ENCODE results near the gene STT3B. TPM values are rescaled to one million over a fixed set of nuclear protein-coding genes. Genes with fewer than 3 reads are reported as not detected.

Gene STT3B
- total RNA-seq, 1 donor from 2014 or later: 110 TPM

GRCh38 chr3:31673950-31674349 is 141.2 kb downstream of the STT3B start:
- H3K27me3 ChIP-seq (ENCODE audit: control insufficient read depth, insufficient read depth, low read length): no peaks in the 10 kb centered on the region
- H3K36me3 ChIP-seq (ENCODE audit: control insufficient read depth, insufficient read depth, low read length): no peaks in the 10 kb centered on the region
- H3K4me3 ChIP-seq (ENCODE audit: low read depth, low read length): no peak overlapping the region
- no peak for DNase-seq (ENCODE audit: low read depth)
- no peak for TF ChIP-seq CTCF (IDR thresholded peaks at IDR 0.05; ENCODE audit: insufficient read depth, low read length, poor library complexity, severe bottlenecking)

GRCh38 chr3:31676556-31676955 is 143.8 kb downstream of the STT3B start:
- no peak overlapping the region for H3K4me3 ChIP-seq (ENCODE audit: low read depth, low read length)
- DNase-seq (ENCODE audit: low read depth): no peak
- no peak for TF ChIP-seq CTCF (IDR thresholded peaks at IDR 0.05; ENCODE audit: insufficient read depth, low read length, poor library complexity, severe bottlenecking)
- no peaks in the 10 kb centered on the region for H3K36me3 ChIP-seq (ENCODE audit: control insufficient read depth, insufficient read depth, low read length)
- no peaks in the 10 kb centered on the region for H3K27me3 ChIP-seq (ENCODE audit: control insufficient read depth, insufficient read depth, low read length)

- no peak for DNase-seq (ENCODE audit: low read depth)
- Histone ChIP-seq H3K36me3 (ENCODE audit: control insufficient read depth, insufficient read depth, low read length) (no peaks in the 10 kb centered on the region), H3K4me3 (ENCODE audit: low read depth, low read length) (no peak overlapping the region), H3K27me3 (ENCODE audit: control insufficient read depth, insufficient read depth, low read length) (no peaks in the 10 kb centered on the region)
- TF ChIP-seq CTCF (IDR thresholded peaks at IDR 0.05; ENCODE audit: insufficient read depth, low read length, poor library complexity, severe bottlenecking): no peak
These were observed 147.5 kb downstream of the STT3B start for GRCh38 chr3:31680072-31680870.
